GM06990 (cell line): ENCODE data around the gene TMEM106A.
"Not testable (repeated sequence)": the region's sequence is repeated elsewhere in the genome, so short reads cannot be mapped to it uniquely, and the experiment has no call there.

Source experiments
- DNase-seq: peaks from one replicate; pipeline ENCODE4 v3.0.0-alpha.2; 2011; ENCODE audit not compliant: insufficient read length; ENCODE audit errors: extremely low read depth
- H3K27me3 ChIP-seq: replicated peaks from 2 replicates; pipeline ENCODE4 v1.6.0; 2011; ENCODE audit warnings: low read length; ENCODE audit not compliant: control insufficient read depth, insufficient read depth
- H3K36me3 ChIP-seq: 2 replicates; pipeline ENCODE4 v1.5.1; 2011; ENCODE audit warnings: low read length; ENCODE audit not compliant: control insufficient read depth, insufficient read depth
- H3K4me3 ChIP-seq: replicated peaks from 2 replicates; pipeline ENCODE4 v1.5.1; 2011; ENCODE audit warnings: low read depth, mild to moderate bottlenecking, control low read depth, low read length
- CTCF ChIP-seq: IDR thresholded peaks from 2 replicates; pipeline ENCODE4 v1.5.1; 2011; ENCODE audit warnings: low read length, control low read depth, mild to moderate bottlenecking, inconsistent platforms; ENCODE audit not compliant: insufficient read depth, poor library complexity, severe bottlenecking

TMEM106A gene

GRCh38 chr17:43219746-43220380 lies 8.2 kb downstream of the TMEM106A start:
- Histone ChIP-seq H3K4me3 (no peak overlapping the region), H3K27me3 (no peaks in the 10 kb centered on the region), H3K36me3 (peaks cover 29% of the 10 kb centered on the region)
- no peak for DNase-seq
- no peak for TF ChIP-seq CTCF

GRCh38 chr17:43220511-43221125 lies 8.9 kb downstream of the TMEM106A start:
- DNase-seq = no peak
- Histone ChIP-seq H3K27me3 (no peaks in the 10 kb centered on the region), H3K36me3 (peaks cover 29% of the 10 kb centered on the region), H3K4me3 (no peak overlapping the region)
- TF ChIP-seq CTCF = no peak

- no peak for TF ChIP-seq CTCF
- no peak overlapping the region for H3K4me3 ChIP-seq
- peaks cover 14% of the 10 kb centered on the region for H3K36me3 ChIP-seq
- no peak for DNase-seq
- H3K27me3 ChIP-seq = no peaks in the 10 kb centered on the region
These were observed 12.6 kb downstream of the TMEM106A start for GRCh38 chr17:43224146-43224705.

- Histone ChIP-seq H3K36me3 (peaks cover 10% of the 10 kb centered on the region), H3K27me3 (no peaks in the 10 kb centered on the region), H3K4me3 (no peak overlapping the region)
- no peak for TF ChIP-seq CTCF
- no peak for DNase-seq
These were observed 14.7 kb downstream of the TMEM106A start for GRCh38 chr17:43226393-43226792.

- not testable (repeated sequence) for H3K27me3 ChIP-seq, DNase-seq, H3K4me3 ChIP-seq
- peaks cover 10% of the 10 kb centered on the region for H3K36me3 ChIP-seq
These were observed 16.5 kb downstream of the TMEM106A start, which contains the start of gene CCDC200 for GRCh38 chr17:43228020-43228782. Gene CCDC200 (minus strand): TSS chr17:43228623. CDS start chr17:43228554, 69 bp downstream.

DNA sequence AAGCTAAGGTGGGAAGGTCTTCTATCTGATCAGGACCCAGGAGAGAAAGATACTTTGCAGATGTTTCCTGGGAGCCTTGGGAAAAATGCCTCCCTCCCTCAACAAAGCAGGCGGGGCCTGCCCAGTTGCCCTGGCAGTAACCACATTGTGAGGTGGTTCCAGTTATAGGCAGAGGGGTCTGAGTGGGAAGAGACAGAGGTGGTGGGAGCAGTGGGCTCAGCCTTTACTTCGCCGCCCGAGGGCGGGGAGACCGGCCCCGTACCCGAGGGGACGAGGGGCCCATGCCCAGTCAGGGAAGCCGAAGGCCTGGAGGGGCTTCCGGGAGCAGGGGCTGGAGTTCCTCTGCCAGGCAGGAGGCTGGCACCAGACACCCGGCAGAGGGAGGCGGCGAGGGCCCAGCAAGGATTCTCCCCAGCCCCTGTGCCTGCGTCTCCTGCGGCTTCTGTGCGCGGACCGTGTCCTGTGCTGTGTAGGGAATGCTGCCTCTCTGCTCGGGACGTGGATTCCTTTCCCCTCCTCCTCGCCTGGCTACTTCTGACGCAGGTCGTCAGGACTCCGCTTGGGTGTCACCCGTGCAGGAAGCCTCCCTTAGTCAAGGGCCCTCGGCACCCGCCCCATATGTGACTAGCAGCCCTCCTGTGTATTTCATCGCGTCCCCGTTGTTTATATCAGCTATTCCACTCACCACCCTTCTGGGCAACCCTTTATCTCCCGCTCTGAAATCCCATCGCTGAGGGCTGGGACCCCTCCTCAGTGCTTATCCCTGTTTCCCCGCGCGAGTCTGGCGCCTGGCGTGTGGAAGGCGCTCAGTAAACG lies 19.7 kb downstream of the TMEM106A start:
- DNase-seq = not testable (repeated sequence)

GRCh38 chr17:43232021-43232699 lies 20.5 kb downstream of the TMEM106A start:
- not testable (repeated sequence) for H3K27me3 ChIP-seq, H3K4me3 ChIP-seq, H3K36me3 ChIP-seq
- peak; percentile 30 for DNase-seq

More for the DNA sequence above, 19.7 kb downstream of the TMEM106A start:
- not testable (repeated sequence) for H3K4me3 ChIP-seq, H3K27me3 ChIP-seq, H3K36me3 ChIP-seq

GRCh38 chr17:43233263-43233662 lies 21.6 kb downstream of the TMEM106A start:
- not testable (repeated sequence) for DNase-seq, H3K4me3 ChIP-seq, H3K27me3 ChIP-seq, H3K36me3 ChIP-seq

- H3K36me3 ChIP-seq, H3K27me3 ChIP-seq, H3K4me3 ChIP-seq, DNase-seq: not testable (repeated sequence)
These were observed 22.2 kb downstream of the TMEM106A start, which contains the start of gene RNU2-1 for GRCh38 chr17:43233877-43234276. Gene RNU2-1 (minus strand): TSS chr17:43233977.
